SJCRH30 (cell line): ENCODE measurements around the gene CNOT9. TPM values are rescaled to one million over a fixed set of nuclear protein-coding genes. Genes with fewer than 3 reads are reported as not detected.

Source experiments
- DNase-seq, 2 experiments: peaks; one replicate each; pipeline ENCODE4 v3.0.0-alpha.2; 2015 to 2020
- H3K27ac ChIP-seq: fragments of 250-450 bp; sonication (Bioruptor Pico); 2 replicates; pipeline ENCODE4 v1.5.1; 2020; ENCODE audit warnings: mild to moderate bottlenecking, moderate library complexity
- H3K27me3 ChIP-seq: fragments of 250-450 bp; sonication (Bioruptor Pico); 2 replicates; pipeline ENCODE4 v1.5.1; 2020; ENCODE audit warnings: mild to moderate bottlenecking, moderate library complexity
- H3K36me3 ChIP-seq: fragments of 250-450 bp; sonication (Bioruptor Pico); 2 replicates; pipeline ENCODE4 v1.5.1; 2020; ENCODE audit warnings: mild to moderate bottlenecking, moderate library complexity
- H3K4me1 ChIP-seq: fragments of 250-450 bp; sonication (Bioruptor Pico); 2 replicates; pipeline ENCODE4 v1.5.1; 2020; ENCODE audit warnings: mild to moderate bottlenecking, moderate library complexity
- H3K4me3 ChIP-seq: fragments of 250-450 bp; sonication (Bioruptor Pico); 2 replicates; pipeline ENCODE4 v1.5.1; 2020; ENCODE audit warnings: mild to moderate bottlenecking, moderate library complexity
- H3K9me3 ChIP-seq: fragments of 250-450 bp; sonication (Bioruptor Pico); replicated peaks from 2 replicates; pipeline ENCODE4 v1.5.1; 2020; ENCODE audit warnings: mild to moderate bottlenecking, moderate library complexity
- total RNA-seq: library from RNA; depleted of rRNA; stranded (reverse); fragments of >200 nt; shearing (Covaris generic); gene quantifications from 2 replicates; pipeline ENCODE4 v1.2.3, GENCODE V29; 2014

The CNOT9 gene
- total RNA-seq, 1 experiment from 2014 or later, result 188 TPM

- Histone ChIP-seq H3K27me3 (no peaks in the 10 kb centered on the region), H3K27ac (no peak overlapping the region), H3K36me3 (no peaks in the 10 kb centered on the region), H3K9me3 (no peaks in the 10 kb centered on the region), H3K4me3 (no peak overlapping the region), H3K4me1 (no peaks in the 10 kb centered on the region)
- peak in 1 of 2 experiments; percentile 28 for DNase-seq
These were observed 49.6 kb downstream of the CNOT9 start for GRCh38 chr2:218618102-218618860.

- no peak overlapping the region for H3K4me3 ChIP-seq
- H3K27me3 ChIP-seq, result no peaks in the 10 kb centered on the region
- H3K9me3 ChIP-seq, result no peaks in the 10 kb centered on the region
- no peak overlapping the region for H3K27ac ChIP-seq
- H3K36me3 ChIP-seq, result no peaks in the 10 kb centered on the region
- H3K4me1 ChIP-seq, result no peaks in the 10 kb centered on the region
- DNase-seq, result no peak
These were observed 52.4 kb downstream of the CNOT9 start for GRCh38 chr2:218621007-218621406.

- Histone ChIP-seq H3K4me3 (no peak overlapping the region), H3K36me3 (no peaks in the 10 kb centered on the region), H3K9me3 (no peaks in the 10 kb centered on the region), H3K27ac (no peak overlapping the region), H3K4me1 (no peaks in the 10 kb centered on the region), H3K27me3 (no peaks in the 10 kb centered on the region)
- no peak for DNase-seq
These were observed 54.1 kb downstream of the CNOT9 start for GRCh38 chr2:218622606-218623365.

- Histone ChIP-seq H3K4me1 (no peaks in the 10 kb centered on the region), H3K9me3 (no peaks in the 10 kb centered on the region), H3K27ac (no peak overlapping the region), H3K36me3 (no peaks in the 10 kb centered on the region), H3K27me3 (no peaks in the 10 kb centered on the region), H3K4me3 (no peak overlapping the region)
- no peak for DNase-seq
These were observed 54.7 kb downstream of the CNOT9 start for GRCh38 chr2:218623366-218623705.

GRCh38 chr2:218626369-218626768 is 57.7 kb downstream of the CNOT9 start:
- no peaks in the 10 kb centered on the region for H3K36me3 ChIP-seq
- no peak overlapping the region for H3K27ac ChIP-seq
- H3K4me1 ChIP-seq, result no peaks in the 10 kb centered on the region
- H3K9me3 ChIP-seq, result no peaks in the 10 kb centered on the region
- H3K27me3 ChIP-seq, result no peaks in the 10 kb centered on the region
- no peak for DNase-seq
- no peak overlapping the region for H3K4me3 ChIP-seq

- Histone ChIP-seq H3K9me3 (no peaks in the 10 kb centered on the region), H3K27ac (no peak overlapping the region), H3K27me3 (no peaks in the 10 kb centered on the region), H3K4me3 (no peak overlapping the region), H3K4me1 (no peaks in the 10 kb centered on the region), H3K36me3 (no peaks in the 10 kb centered on the region)
- no peak for DNase-seq
These were observed 59.3 kb downstream of the CNOT9 start for GRCh38 chr2:218627939-218628338.

GRCh38 chr2:218631837-218632236 is 63.2 kb downstream of the CNOT9 start:
- Histone ChIP-seq H3K27ac (no peak overlapping the region), H3K36me3 (peaks cover 14% of the 10 kb centered on the region), H3K9me3 (no peaks in the 10 kb centered on the region), H3K27me3 (no peaks in the 10 kb centered on the region), H3K4me1 (no peaks in the 10 kb centered on the region), H3K4me3 (no peak overlapping the region)
- no peak for DNase-seq

- no peaks in the 10 kb centered on the region for H3K4me1 ChIP-seq
- no peaks in the 10 kb centered on the region for H3K27me3 ChIP-seq
- no peak overlapping the region for H3K27ac ChIP-seq
- H3K36me3 ChIP-seq, result peaks cover 41% of the 10 kb centered on the region
- DNase-seq, result no peak
- H3K9me3 ChIP-seq, result no peaks in the 10 kb centered on the region
- no peak overlapping the region for H3K4me3 ChIP-seq
These were observed 67.1 kb downstream of the CNOT9 start for GRCh38 chr2:218635719-218636118.

GRCh38 chr2:218638372-218638771 is 69.7 kb downstream of the CNOT9 start:
- peaks cover 46% of the 10 kb centered on the region for H3K36me3 ChIP-seq
- no peaks in the 10 kb centered on the region for H3K27me3 ChIP-seq
- no peak overlapping the region for H3K27ac ChIP-seq
- no peaks in the 10 kb centered on the region for H3K4me1 ChIP-seq
- H3K4me3 ChIP-seq, result no peak overlapping the region
- no peaks in the 10 kb centered on the region for H3K9me3 ChIP-seq
- DNase-seq, result no peak

- Histone ChIP-seq H3K36me3 (peaks cover 50% of the 10 kb centered on the region), H3K27ac (no peak overlapping the region)
- DNase-seq, result no peak
These were observed 73.5 kb downstream of the CNOT9 start for GRCh38 chr2:218642121-218642656.

GRCh38 chr2:218642786-218643185 is 74.1 kb downstream of the CNOT9 start:
- Histone ChIP-seq H3K4me3 (no peak overlapping the region), H3K9me3 (no peaks in the 10 kb centered on the region), H3K36me3 (peaks cover 49% of the 10 kb centered on the region), H3K27ac (no peak overlapping the region), H3K4me1 (no peaks in the 10 kb centered on the region), H3K27me3 (no peaks in the 10 kb centered on the region)
- DNase-seq, result no peak

More at GRCh38 chr2:218642121-218642656, 73.5 kb downstream of the CNOT9 start:
- no peaks in the 10 kb centered on the region for H3K9me3 ChIP-seq
- H3K4me3 ChIP-seq, result no peak overlapping the region
- no peaks in the 10 kb centered on the region for H3K27me3 ChIP-seq
- no peaks in the 10 kb centered on the region for H3K4me1 ChIP-seq

GRCh38 chr2:218643751-218644310 is 75.2 kb downstream of the CNOT9 start:
- no peaks in the 10 kb centered on the region for H3K27me3 ChIP-seq
- no peaks in the 10 kb centered on the region for H3K9me3 ChIP-seq
- H3K27ac ChIP-seq, result no peak overlapping the region
- DNase-seq, result no peak
- H3K4me1 ChIP-seq, result no peaks in the 10 kb centered on the region
- H3K36me3 ChIP-seq, result peaks cover 50% of the 10 kb centered on the region
- H3K4me3 ChIP-seq, result no peak overlapping the region

GRCh38 chr2:218644721-218645120 is 76.1 kb downstream of the CNOT9 start:
- H3K36me3 ChIP-seq, result peaks cover 49% of the 10 kb centered on the region
- no peaks in the 10 kb centered on the region for H3K4me1 ChIP-seq
- no peak overlapping the region for H3K27ac ChIP-seq
- no peaks in the 10 kb centered on the region for H3K27me3 ChIP-seq
- no peak overlapping the region for H3K4me3 ChIP-seq
- no peaks in the 10 kb centered on the region for H3K9me3 ChIP-seq
- no peak for DNase-seq

GRCh38 chr2:218645126-218645525 is 76.5 kb downstream of the CNOT9 start:
- Histone ChIP-seq H3K27me3 (no peaks in the 10 kb centered on the region), H3K27ac (no peak overlapping the region), H3K4me1 (no peaks in the 10 kb centered on the region), H3K4me3 (no peak overlapping the region), H3K9me3 (no peaks in the 10 kb centered on the region), H3K36me3 (peaks cover 49% of the 10 kb centered on the region)
- DNase-seq, result no peak
